Activated gamma-delta T cell treated with anti-CD3 and anti-CD28 coated beads, Interleukin-2, amount 50 U/mL, for 16 hours (primary cell): ENCODE data around the gene ATP7A.
"Not testable (repeated sequence)": the region's sequence is repeated elsewhere in the genome, so short reads cannot be mapped to it uniquely, and the experiment has no call there.

Experiments used
- DNase-seq: peaks from one replicate; pipeline ENCODE4 v3.0.0-alpha.2; 2020; ENCODE audit warnings: low read depth

The ATP7A gene

DNA sequence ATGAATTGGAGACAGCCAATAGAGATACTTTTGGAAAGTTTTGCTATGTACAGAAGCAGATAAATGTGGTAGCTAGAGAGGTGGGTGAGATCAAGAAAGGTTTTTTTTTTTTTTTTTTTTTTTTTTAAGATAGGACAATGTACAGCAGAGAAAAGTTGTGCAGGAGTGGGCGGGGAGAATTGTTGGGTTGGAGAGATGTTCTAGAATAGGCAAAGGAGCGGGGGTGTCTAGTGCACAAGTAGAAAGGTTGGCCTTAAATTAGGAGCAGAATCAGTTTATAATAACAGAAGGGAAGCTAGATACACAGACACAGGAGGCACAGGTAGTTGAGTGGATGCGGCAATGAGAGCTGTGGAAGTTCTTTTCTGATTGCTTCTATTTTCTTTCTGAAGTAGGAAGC is 127.4 kb downstream of the ATP7A start:
- no peak for DNase-seq

DNA sequence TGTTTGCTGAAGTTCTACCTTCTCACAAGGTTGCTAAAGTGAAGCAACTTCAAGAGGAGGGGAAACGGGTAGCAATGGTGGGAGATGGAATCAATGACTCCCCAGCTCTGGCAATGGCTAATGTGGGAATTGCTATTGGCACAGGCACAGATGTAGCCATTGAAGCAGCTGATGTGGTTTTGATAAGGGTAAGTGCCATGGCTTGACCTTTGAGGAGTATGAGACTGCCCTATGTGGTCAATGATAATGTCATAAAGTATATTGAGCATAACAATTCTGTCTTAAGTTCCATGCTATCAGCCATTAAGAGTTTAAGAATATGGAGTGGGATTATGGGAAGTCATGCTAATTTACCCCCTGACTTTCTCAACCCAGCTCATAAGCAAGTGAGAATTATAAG is 132.1 kb downstream of the ATP7A start:
- no peak for DNase-seq

DNA sequence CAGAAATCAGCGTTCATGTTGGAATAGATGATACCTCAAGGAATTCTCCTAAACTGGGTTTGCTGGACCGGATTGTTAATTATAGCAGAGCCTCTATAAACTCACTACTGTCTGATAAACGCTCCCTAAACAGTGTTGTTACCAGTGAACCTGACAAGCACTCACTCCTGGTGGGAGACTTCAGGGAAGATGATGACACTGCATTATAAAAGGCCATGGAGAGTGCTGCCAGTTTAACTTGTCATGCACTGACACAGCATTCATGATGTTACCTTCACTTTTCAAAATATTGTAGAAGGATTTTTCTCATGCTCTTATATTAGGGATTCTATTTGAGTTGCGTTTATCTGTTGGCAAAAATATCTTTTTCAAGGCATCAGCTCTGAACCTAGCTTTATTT is 135.9 kb downstream of the ATP7A start:
- DNase-seq, result no peak

DNA sequence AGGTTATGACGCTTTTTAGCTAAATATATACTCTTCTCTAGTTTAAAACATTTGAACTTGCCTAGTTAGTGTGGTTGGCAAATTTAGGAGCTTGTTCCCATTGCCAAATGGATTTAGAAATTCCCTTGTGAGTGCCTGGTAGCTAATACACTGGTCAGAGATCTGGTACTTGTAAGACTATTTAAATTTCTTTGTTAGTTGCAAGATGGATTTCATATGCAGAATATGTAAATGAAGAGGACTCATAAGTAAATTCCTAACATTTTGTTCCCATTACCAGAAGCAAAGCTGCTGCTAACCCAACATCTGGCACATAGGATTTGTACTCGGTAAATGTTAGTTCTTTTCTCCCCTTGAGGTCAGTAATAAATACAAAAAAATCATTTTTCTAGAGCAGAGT is 137.6 kb downstream of the ATP7A start:
- DNase-seq, result no peak

DNA sequence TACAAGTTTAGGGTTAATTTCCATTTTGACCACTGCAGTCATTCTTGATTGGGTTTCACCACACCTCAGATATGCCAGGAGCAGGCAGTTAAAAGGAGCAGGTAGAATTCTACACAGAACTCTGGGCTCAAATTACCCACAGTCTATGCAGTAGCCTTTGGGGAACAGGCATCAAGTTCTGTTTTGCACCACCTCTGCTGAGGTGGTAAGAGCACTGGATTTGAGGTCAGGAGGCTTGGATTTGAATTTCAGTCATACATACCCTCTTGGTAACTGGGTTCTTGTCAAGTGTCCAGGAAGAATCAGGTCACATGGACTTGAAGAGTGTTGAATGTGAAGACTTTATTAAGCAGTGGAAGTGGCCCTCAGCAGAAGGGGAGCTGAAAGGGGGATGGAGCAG is 153.2 kb downstream of the ATP7A start:
- no peak for DNase-seq

DNA sequence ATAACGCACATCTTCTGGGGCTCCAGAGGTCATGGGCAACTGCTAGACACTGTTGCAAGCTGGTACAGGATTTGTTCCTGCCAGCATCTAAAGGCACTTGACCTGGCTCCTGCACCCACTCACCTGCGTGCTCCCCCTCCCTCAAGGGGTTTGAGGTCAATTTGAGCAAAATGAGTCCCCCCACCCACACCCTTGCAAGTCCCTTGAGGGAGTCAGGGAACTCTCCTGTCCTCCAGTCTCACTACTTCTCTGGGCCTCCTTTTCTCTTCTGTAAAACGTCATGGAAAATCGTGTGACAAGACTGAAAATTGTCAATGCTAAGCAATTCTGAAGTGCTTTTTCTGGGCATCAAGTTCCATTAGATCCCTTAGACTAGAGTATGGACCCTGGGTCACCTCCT is 153.7 kb downstream of the ATP7A start:
- no peak for DNase-seq

DNA sequence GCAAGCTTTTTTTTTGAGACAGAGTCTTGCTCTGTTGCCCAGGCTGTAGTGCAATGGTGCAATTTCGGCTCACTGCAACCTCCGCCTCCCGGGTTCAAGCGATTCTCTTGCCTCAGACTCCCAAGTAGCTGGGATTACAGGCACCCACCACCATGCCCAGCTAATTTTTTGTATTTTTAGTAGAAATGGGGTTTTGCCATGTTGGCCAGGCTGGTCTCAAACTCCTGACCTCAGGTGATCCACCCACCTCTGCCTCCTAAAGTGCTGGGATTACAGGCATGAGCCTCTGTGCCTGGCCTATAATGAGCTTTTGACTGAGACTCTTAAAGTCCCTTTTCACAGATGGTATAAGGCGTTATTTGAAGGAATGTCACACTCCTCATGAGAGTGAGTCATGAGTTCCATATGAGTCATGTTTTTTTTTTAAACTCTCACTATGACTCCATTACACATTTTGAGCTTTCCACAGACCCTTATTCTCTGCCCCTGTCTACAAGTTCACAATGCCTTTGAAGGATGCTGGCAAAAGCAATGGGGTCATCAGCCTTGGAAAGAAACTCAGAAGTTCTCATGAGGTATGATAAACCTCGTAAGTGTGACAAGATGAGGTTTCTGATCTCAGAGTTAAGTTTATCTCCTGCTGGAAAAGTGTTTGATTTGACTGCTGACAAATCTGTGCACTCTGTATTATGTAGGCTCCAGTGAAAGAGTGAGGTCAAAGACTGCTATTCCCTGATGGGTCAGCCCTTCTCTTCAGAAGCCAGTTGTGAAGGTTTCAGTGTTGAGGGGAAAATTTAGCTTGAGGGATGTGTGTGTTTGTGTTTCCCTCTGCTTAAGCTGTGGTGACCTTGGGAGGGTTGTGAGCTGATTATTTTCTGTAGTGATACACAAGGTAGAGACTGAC is 154.5 kb downstream of the ATP7A start:
- not testable (repeated sequence) for DNase-seq

DNA sequence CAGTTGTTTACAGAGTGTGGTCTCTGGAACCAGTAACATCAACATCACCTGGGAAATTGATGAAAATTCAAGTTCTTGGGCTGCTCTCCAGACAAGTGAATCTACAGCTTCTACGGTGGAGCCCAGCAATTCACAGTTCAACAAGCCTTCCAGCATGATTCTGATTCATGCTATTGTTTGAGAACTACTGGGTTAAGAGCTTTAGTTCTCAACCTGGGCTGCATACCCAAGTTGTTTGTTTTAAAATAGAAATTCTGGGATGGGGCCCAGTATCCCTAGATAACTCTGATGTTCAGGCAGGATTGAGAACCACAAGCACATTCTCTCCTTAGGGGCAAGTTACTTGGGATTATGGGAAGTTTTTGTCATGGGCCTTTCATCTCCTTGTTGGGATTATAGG is 155.6 kb downstream of the ATP7A start:
- DNase-seq, result no peak

DNA sequence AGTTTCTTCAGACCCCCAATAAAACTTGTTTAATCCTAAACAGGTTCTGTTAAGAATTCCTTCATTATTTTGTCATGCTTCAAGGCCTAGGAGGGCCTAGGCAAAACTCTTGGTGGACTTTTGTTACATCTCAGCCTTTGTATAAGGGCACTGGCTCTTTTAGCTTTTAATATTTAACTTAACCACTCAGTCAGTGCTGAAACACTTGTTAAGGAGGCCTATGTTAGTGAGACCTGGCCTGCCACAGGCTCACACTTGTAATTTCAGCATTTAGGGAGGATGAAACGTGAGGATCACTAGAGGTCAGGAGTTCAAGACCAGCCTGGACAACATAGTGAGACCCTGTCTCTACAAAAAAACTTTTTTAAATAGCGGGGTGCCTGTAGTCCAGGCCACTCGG is 160.8 kb downstream of the ATP7A start:
- no peak for DNase-seq

DNA sequence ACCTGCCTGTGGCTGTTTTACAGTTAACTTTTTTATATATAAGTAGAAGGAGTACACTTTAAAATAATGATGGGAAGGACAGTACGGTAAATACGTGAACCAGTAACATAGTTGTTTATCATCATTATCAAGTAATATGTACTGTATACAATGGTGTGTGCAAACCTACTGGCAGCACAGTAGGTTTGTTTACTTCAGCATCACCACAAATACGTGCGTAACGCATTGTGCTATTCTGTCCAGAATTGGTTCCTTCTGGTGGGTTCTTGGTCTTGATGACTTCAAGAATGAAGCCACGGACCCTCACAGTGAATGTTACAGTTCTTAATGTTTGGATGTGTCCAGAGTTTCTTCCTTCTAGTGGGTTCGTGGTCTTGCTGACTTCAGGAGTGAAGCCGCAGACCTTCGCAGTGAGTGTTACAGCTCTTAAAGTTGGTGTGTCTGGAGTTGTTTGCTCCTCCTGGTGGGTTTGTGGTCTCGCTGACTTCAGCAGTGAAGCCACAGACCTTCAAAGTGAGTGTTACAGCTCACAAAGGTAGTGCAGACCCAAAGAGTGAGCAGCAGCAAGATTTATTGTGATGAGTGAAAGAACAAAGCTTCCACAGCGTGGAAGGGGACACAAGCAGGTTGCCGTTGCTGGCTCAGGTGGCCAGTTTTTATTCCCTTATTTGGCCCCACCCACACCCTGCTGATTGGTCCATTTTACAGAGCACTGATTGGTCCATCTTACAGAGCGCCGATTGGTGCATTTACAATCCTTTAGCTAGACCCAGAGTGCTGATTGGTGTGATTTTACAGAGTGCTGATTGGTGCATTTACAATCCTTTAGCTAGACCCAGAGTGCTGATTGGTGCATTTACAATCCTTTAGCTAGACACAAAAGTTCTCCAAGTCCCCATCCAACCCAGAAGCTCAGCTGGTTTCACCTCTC is 162.9 kb downstream of the ATP7A start:
- not testable (repeated sequence) for DNase-seq

DNA sequence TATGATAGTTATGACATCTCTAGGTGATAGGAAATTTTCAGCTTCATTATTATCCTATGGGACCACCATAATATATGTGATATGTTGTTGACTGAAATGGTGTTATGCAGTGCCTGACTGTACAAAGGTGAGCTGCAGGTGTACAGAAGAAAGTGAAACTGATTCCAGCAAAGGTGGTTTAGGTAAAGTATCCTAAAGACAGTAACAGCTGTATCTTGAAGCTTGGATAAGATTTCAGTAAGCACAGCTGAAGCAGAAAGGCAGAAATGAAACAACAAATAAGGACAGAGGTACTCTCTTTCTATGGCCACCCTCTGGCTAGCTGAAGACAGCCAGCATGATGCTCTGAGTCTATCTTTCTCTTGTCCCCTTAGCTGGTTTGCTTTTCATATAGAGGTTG is 163.6 kb downstream of the ATP7A start:
- DNase-seq, result no peak

DNA sequence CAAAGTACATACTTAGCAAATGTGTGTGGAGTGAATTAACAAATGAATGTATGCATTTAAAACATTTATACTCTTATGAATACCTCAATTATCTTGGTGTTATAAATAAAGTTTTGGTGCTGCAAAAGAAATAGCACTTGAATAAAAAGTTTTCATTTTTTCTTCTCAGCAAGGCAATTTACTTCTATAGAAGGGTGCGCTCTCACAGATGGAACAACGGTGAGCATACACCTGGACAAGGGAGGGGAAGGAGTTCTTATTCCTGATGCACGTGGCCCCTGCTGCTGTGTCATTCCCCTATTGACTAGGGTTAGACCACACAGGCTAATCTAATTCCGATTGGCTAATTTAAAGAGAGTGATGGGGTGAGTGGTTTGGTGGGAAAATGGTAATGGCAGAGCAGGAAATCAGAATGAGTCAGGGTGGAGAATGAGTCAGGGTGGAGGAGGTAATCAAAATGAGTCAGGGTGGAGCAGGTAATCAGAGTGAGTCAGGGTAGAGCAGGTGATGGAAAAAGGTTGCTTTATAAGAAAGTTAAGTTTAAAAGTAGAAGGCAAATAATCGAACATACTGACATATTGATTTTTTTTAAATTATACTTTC is 165.4 kb downstream of the ATP7A start:
- no peak for DNase-seq

DNA sequence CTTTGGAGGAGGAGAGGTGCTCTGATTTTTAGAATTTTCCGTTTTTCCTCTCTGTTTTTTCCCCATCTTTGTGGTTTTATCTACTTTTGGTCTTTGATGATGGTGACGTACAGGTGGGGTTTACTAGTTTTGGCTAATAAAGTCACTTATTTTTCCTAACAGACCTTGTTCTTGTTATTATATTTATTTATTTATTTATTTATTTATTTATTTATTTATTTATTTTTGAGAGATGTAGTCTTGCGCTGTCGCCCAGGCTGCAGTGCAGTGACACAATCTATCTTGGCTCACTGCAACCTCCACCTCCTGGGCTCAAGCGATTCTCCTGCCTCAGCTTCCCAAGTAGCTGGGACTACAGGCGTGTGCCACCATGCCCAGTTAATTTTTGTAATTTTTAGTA is 170.9 kb downstream of the ATP7A start:
- DNase-seq, result not testable (repeated sequence)

DNA sequence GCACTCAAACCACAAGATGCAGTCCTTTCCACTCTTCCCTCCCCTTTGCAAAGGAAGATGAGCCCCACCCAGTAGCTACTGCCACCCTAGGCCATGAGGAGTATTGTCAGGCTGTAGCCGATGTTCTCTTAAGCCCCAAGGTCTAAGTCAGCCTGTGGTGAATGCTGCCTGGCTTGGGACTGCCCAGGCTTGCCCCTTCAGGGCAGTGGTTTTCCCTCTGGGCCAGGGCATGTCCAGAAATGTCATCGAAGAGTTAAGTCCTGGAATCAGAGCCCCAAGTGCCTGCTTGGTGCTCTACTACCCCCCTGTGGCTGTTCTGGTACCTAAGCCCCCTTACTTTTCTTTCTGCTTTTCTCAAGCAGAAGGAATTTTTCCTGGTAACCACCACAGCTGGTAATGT is 181.8 kb downstream of the ATP7A start:
- DNase-seq, result no peak

DNA sequence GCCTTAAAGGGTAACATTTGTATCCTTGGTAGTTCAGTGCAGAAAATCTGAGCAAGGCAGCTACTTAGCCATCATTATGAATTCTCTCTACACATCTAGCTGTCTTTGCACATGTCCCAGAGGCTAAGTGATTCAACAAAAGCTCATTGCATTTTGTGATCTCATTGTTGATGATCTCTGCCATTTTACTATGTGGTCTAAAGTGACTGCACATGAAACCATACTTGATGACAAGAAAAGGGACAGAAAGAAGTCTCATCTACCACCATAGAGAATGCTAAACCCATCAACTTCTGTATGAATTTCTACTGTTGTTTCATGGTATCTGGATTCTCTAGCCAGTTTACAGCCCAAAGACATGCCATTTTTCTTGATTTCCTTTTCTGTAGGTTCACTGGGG is 187.6 kb downstream of the ATP7A start:
- no peak for DNase-seq
